ENCODE measurements around the gene ZNF180.

- TF ChIP-seq CTCF (IDR thresholded peaks at IDR 0.05) (no peak), POLR2A (IDR thresholded peaks at IDR 0.05) (no peak)
These were observed 1.3 kb downstream of the ZNF180 start for GRCh38 chr19:44498988-44499387.
